HCEC 1CT (cell line): Measurements from ENCODE around the gene WHRN.

Source experiments
- DNase-seq: peaks from one replicate; pipeline ENCODE4 v3.0.0-alpha.2; 2017

Gene WHRN

DNA sequence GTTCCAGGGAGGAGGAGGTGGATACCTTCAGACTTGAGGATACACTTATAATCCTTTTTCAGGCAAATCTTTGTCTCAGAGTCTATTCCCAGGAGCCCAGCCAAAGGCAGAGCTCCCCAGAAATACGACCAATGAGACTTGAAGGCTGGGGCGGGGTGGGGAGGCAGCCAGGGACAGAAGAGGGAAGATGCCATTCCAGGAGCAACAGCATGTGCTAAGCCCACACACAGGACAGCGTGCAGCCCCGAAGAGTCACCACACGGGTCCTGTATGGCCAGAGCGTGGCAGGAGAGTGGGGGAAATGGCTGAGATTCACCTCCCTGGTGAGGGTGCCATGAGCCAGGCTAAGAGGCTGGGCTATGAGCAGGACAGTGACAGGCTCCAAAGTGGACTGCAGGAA is 35.2 kb downstream of the WHRN start:
- no peak for DNase-seq

DNA sequence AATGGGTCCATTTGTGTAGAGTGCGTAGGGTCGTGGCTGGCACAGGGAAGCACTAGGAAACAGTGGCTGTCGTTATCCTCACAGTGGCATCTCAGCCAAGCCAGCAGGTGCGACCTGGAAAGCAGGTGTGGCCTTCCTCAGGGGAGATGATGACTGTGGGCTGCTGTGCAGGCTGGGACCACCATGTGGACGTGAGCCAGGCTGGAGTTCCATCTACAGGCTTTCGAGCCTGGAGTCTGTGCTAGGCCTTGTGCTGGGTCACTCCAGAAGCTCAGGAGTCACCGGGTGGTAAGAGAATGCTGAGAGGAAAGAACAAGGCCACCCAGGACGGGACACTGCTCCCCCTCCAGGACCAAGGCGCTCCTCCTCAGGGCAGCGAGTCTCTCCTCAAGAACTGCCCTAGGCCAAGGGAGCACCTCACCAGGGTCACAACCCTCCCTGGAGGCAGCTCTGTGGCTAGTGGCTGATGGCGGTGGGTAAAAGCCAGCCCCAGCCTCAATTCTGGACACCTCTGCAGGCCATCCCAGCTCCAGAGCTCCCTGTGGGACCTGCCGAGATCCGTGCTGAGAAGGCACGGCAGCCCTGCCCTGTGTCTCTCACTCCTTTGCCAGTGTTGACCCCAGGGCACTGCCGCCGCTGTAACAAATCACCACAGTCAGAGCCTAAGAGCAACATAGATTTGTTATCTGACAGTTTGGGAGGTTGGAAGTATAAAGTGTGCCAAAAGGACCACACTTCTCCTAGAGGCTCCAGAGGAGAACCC is 36.0 kb downstream of the WHRN start:
- no peak for DNase-seq

DNA sequence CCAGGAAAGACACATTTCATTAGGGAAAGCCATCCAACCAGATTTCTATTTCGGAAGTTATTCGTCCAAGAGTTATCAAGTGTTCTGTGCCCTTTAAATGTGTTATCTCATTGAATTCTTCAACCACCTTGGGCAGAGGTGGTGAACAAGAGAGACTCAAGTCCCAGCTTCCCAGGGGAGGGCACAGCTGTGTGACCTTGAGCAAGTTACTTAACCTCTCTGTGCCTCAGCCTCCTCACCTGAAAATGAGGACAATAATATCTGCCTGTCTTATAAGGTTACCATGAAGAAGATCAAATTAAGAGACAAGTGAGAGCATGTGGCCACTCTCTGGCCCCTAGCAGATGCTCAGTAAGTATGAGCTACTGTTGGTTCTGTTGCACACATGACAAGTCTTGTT is 37.4 kb downstream of the WHRN start:
- no peak for DNase-seq

DNA sequence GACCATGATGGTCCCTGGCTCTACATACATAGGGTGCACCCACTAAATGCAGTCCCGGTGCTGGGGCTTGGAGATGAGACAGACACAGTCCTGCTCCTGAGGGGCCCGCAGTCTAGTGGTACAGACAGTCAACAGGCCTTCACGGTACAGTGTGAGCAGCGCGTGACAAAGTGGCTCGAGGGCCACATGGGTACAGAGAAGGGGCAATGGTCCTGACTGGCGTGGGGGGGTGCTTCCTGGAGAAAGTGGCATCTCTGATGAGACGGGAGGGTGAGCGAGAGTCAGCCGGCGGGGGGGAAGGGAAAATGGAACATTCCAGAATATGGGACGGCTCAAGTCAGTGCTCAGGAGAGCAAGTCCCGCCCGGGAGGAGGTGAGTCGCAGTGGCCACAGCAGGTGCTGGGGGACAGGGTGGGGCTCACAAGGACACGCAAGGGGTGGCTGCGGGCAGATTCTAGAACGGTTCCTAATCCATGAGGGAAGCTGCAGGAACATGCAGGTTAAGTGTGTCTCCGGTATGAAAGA is 38.0 kb downstream of the WHRN start:
- DNase-seq: no peak

DNA sequence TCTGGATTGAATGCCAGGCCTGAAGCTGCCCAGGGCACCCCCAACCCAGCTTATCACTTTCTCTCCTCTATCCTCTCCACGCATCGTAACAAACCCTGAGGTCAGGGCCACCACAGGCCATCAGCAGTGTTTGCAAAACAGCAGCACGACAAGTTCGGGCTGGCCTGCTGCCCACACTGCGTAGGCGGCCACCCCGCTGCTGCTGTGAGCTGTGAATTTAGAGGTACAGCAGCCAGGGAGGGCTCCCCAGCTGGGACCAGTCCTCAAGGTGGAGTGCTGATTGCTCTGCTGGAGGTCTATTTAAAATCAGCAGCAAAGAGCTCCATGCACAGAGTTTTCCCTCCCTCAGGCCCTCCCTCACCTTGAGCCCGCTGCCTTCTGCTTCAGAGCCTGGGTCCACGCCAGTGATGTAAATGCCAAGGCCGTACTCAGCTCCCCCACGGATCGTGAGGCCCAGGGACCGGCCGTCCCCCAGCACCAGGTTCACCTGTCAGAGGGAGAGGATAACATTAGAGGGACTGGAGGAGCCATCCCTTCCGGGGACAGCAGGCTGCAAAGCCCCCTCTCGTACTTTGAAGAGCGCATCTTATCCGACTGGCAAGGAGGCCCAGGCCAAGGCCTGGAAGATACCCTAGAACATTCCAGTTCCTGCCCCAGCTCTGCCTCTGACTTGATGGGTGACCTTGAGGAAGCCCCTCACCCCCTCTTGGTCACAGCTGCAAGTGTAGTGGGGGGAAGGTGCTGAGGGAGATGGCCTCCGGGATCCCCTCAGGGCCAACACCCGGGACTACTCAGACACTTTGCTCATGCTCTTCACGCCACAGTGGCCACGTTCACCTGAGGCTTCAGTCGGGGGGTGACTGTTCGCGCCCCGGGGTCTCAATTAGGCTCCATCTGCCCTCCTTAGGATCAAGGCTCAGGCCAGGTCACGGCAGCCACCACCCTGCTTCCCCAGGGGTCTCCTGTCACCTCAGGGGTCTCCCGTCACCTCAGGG is 39.1 kb downstream of the WHRN start:
- no peak for DNase-seq

DNA sequence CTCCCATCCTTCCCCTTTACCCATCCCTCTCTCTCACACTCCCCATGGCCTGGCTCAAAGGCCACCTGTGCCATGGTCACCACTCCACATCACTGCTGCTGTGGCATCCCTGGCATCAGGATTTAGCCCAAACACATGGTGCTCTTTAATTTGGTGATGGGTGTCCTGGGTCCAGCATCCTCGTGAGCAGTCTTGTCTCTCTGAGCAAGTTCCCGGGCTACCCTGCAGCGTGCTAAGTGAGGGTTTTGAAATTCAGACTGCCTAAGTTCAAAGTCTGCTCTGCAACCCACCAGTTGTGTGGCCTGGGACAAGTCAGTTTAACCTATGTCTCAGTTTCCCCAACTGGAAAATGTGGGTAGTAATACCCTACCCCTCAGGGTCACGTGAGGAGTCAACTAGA is 39.9 kb downstream of the WHRN start:
- no peak for DNase-seq

DNA sequence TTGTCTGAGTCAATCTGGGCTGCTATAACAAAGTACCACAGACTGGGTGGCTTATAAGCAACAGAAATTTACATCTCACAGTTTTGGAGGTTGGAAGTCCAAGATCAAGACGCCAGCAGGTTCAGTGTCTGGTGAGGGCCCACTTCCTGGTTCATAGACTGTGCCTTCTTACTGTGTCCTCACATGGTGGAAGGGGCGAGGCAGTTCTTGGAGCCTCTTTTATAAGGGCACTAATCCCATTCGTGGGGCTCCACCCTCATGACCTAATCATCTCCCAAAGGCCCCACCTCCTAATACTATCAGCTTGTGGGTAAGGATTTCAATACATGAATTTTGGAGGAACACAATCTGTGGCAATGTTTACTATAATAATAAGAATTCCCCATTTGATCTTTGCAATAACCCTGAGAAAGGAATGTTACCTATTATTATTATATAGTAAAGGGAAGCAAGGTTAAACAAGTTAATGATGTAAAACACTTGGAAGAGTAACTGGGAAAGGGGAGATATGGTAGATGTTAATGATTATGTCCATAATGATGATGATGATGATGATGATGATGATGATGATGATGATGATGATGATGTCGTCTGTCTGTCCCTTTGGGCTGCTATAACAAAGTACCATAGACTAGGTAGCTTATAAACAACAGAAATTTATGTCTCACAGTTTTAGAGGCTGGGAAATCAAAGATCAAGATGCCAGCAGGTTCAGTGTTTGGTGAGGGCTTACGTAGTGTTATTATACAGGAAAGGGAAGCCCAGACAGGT is 40.8 kb downstream of the WHRN start:
- no peak for DNase-seq

DNA sequence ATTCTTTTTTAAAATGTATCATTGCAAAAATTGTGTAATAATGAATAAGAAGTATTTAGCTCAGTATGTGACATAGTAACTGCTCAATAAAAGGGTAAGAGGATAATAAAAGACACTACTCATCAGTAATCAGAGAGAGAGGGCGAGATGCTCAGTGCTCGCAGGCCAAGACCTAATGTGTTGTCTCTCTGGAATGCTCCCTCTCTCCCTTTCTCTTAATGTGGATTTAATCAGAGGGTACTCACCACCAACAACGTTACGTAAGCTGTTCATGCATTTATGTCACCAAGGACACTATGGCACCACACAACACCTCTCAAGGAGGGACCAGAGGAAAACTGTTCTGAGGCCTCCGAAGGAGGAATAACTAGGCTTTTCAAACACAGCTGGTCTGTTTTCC is 42.5 kb downstream of the WHRN start:
- DNase-seq: peak; percentile 45

DNA sequence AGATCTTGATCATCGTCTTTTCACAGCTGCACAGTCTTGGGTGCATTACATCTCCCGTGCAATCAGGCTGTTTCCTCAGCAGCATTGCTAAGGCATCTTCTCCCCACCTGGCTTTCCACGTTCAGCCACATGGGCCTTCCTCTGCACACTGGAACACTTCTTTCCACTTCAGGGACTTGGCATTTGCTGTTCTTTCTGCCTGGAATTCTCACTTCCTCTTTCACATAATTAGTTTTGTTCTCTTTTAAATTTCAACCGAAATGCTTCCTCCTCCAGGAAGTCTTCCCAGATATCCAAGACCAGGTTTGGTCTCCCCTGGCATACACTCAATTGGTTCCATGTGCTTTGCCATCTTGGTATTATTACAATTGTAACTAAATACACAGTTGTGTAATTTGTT is 43.8 kb downstream of the WHRN start:
- no peak for DNase-seq

DNA sequence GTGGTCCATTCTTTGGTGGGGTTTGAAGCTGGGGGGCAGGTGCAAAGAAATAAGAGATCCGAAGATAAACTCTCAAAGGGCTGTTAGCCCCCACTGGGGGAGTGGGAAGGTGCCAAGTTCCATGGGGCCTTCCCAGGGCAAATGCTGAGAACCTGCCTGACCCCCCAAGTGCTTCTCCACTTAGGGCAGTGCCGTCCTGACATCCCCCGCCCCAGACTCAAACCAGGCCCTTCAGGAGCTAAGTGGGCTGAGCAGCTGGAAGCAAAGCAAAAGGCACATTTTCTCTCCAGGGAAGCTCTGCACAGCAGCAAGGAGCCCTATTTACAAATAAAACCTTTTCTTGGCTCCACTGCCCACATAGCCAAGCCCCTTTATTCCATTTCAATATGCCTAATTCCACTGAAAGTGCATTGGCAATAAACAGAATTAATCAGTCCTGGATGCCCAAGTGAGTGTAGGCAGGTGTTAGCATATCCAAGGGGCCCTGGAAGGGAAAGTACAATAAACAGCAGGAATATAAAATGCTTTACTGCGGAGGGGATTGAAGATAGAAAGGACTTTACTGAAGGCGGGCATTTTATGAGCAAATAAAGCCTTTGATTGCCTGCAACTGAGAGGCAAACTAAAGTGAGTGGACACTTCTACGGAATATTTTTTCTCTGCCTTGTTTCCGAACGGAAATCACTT is 44.6 kb downstream of the WHRN start:
- DNase-seq: no peak

DNA sequence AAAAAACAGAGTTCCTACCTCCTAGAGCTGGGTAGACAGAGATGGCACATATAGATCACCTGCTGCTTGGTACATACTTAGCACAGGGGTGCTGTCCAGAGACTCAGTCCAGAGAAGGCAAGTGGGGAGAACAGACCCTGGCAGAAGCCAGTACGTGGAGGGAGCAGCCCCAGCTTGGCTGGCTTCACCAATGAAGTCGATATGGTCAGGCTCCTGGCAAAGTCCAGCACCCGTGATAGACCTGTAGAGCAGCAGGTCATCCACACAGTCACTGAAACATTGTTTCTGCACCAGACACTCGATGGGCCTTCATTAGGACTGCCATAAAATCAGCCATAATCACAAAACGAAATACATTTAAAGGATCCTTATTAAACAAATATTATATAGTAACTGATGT is 45.8 kb downstream of the WHRN start:
- DNase-seq: no peak

DNA sequence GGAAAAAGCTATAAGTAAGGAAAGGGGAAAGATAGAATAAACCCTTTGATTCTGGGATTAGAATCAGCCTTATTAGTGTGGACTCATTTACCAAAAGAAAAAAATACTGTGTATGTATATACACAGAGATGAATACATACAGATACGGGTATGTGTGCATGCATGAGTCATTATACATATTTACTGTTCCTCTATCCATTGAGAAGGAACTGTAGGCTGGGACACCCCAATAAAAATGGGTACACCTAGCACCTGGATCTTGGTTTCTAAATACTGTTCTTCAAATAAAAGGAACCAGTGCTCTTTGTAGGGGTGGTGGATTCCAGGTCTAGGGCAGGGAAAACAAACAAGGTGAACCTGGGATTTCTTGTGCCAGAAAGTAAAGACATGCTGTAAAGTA is 48.3 kb downstream of the WHRN start:
- DNase-seq: no peak

DNA sequence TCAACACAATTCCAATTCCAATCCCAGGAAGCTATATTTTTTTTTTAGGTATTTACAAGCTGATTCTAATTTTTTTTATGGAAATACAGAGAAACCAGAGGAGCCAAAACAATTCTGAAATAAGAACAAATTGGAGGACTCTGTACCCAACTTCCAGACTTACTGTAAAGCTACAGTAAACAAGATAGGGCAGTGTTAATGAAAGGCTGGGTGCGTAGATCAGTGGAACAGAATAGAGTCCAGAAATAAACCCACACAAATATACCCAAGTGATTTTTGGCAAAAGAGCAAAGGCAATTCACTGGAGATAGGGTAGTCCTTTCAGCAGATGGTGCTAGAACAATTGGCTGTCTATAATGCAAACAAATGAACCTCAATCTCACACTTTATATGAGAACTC is 50.6 kb downstream of the WHRN start:
- no peak for DNase-seq

DNA sequence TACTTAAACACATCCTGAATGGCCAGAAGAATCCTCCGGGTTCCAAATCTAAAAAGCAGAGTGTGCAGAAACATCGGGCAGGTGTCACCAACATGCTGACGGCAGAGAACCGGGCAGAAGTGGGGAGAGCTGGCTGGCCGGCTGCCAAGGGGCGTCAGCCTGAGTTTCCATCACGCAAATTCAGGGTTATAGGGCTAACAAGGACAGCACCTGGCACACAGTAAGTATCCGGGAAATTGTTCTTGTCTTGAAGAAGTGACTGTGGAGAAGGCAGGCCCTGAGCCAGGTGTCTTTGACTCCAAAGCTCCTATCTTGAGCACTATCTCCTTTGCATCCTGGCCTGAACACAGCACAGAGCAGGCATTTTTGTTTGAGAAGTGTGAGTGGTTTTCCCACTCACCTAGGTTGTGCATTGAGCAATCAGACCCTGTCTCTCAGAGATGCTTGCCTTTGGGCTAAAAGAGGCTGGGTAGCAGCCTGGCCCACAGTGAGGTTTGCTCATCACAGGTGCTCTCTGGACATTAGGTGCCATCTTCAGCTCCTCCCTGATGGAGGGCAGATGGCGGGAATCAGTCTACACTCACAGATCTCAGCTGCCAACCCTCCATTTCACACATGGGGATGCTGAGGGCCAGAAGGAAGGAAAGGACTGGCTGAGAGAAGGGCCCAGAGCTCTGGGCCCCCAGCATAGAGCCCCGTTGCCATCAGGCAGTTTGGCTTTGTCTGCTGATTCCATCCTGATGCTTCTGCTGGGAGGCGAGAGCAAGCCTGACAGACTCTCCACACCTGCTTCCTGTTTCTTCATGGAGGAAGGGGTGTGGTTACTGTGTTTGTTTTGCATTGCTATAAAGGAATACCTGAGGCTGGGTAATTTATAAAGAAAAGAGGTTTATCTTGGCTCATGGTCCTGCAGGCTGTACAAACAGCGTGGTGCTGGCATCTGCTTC is 52.8 kb downstream of the WHRN start:
- DNase-seq: no peak

DNA sequence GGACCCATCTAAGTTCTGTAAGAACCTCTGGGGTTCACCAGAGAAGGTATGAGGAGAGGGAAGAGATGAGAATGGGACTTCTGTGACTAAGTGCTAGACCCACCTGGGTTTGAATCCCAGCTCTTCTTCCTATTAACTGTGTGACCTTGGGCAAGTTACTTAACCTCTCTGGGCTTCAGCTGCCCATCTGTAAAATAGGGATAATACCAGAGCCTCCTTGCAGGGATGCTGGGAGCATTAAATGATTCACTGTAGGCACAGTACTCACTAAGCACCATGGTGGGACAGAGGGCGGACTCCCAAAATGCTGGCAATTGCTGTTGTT is 53.6 kb downstream of the WHRN start:
- DNase-seq: no peak

DNA sequence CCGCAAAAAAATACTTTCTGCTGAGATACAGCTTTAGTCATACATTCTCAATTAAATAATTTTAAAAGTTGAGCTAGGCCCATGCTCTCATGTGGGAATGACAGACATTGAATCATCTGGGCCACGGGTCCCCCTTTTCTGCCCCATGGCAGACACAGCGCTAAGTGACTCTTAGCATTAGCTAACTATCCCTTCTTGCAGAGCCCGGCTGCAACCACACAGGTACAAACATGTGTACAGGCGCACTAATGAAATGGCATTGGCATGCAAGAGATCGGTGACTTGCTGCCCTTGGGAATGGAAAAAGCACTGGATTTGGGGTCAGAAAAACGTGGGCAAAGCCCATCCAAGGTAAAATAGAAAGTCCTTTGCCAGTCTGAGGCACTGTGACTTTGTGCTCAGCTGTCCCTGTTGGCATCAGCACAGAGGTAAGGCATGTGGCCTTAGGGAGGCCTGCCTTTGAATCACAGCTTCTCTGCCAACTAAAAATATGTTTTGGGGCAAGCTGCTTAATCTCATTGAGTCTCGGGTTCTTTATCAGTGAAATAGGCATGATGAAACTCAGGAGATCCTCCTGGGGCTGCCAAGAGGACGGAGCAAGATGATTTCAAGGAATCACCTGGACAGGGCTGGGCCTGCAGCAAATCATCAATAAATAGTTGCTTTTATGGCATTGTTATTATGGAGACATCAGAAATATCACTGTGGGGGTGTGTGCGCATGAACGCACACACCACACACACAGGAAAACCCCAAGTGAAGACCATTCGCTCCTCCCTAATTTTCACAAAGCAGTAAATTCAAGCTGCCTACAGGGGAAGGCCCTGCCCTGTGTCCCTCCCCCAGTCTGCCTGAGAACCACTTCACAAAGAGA is 54.2 kb downstream of the WHRN start:
- no peak for DNase-seq

DNA sequence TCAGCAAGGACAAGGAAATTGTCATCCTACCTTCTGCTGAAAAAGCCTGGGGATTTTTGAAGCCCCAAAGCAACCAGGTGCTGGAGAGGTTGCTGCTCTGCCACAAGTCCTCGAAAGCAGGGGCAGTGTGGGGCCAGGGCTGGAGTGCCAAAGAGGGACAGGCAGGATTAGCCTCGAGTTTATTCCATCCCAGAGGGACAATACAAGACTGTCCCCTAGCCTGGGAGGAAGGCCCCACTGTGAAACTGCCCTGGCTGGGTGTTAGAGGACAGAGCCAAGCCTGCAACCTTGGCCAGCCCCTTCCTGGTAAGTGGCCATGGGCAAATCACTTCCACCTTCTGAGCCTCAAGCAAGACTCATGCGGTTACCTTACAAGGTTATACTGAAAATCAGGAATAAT is 55.1 kb downstream of the WHRN start:
- DNase-seq: no peak

DNA sequence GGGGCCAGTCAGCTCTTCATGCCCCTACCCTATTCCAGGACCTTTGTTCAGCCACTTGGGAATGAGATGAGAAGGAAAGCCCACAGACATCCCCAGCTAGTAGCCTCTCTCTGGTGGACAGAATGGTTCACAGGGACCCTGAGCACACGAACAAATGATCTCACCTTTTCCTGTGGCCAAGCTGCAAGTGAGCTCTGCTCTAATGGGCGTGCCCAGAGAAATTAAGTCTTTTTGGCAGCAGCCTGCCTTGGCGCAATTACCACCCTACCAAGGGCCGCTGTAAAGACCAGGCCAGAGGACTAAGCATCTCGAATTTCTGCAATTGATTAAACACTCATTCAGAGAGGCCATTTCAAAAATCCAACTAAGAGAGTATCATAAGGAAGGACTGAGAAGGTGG is 56.0 kb downstream of the WHRN start:
- no peak for DNase-seq

DNA sequence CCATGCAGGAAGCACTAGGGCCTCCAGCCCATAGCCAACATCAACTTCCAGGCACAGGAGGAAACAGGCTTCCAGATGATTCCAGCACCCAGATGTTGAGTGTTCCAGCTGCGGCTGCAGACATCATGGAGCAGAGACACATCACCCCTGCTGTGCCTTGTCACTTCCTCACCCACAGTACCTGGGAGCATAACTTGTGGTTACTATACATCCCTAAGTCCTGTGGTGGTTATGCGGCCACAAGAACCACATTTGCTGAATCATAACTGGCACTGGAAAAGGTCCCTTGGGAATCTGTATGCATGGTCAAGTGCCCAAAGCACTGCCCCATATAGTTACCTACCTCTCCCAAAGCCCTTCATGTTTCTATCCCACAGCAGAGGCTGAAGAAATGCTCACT is 56.6 kb downstream of the WHRN start:
- peak; percentile 22 for DNase-seq

DNA sequence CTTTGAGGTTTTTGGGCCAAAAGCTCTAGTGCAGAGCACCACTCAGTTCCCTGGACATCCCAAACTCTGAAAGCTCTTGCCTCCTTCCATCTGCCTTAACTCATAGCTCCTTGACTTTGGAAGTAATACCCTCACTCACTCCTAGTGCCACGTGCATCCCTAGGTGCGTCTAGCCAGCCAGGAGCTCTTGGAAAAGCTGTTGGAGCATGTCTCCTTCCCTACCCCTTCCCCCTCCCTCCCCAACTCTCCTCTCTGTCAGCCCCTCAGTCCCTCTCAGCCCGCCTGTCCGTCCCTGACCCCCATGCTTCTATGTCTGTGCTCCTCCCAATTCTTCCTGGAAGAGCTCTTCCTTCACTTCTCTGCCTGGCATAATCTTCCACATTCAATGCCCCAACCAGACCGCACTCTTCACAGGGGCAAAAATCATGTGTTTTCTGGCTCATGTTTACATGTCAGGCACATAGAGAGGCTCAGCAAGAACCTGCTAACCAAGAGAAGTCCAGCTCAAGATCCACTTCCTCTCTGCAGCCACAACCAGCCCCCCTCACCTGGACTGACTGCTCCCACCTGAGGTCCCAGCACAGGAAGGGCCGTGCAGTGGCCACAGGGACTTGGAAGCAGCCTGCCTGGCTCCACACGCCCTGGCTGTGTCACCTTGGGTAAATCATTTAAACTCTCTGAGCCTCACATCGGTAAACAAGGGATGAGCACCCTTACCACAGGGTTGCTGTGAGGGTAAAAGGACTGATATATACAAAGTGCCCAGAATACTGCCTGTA is 58.4 kb downstream of the WHRN start:
- no peak for DNase-seq
